ENCODE results near the gene PALD1. TPM values are rescaled to one million over a fixed set of nuclear protein-coding genes. Genes with fewer than 3 reads are reported as not detected.

The PALD1 gene
- total and polyA plus RNA-seq, 2 of the 13 experiments (the other 11 are each of a cell fraction or from before 2014, with no cell fraction given) = 0.07 to 0.09 TPM

GRCh38 chr10:70596110-70596798 is 117.7 kb downstream of the PALD1 start (continued):
- TF ChIP-seq THAP9 (CRISPR knock-in tag; IDR thresholded peaks at IDR 0.05; ENCODE audit: borderline replicate concordance) (no peak), PRPF4 (IDR thresholded peaks at IDR 0.05; ENCODE audit: low read depth, low read length, poor library complexity, severe bottlenecking) (no peak), SOX6 (IDR thresholded peaks at IDR 0.05) (no peak), SOX6 (CRISPR knock-in tag; IDR thresholded peaks at IDR 0.05) (peak; percentile 43; the same call in 1 of the 2 replicates), ZNF749 (CRISPR knock-in tag; IDR thresholded peaks at IDR 0.05; ENCODE audit: borderline replicate concordance) (no peak), NR2F2 (IDR thresholded peaks at IDR 0.05; ENCODE audit: borderline replicate concordance, low read depth) (peak; percentile 10; the same call in 1 of the 2 replicates), CEBPZ (IDR thresholded peaks at IDR 0.05; ENCODE audit: low read length) (no peak), ZSCAN30 (CRISPR knock-in tag; IDR thresholded peaks at IDR 0.05) (no peak), ZFP37 (CRISPR knock-in tag; IDR thresholded peaks at IDR 0.05; ENCODE audit: borderline replicate concordance) (no peak), NFIC (IDR thresholded peaks at IDR 0.05; ENCODE audit: low read length) (no peak), GMEB2 (CRISPR knock-in tag; IDR thresholded peaks at IDR 0.05; ENCODE audit: low read depth) (no peak), ZBED4 (CRISPR knock-in tag; IDR thresholded peaks at IDR 0.05; ENCODE audit: borderline replicate concordance) (no peak), HBP1 (CRISPR knock-in tag; IDR thresholded peaks at IDR 0.05; ENCODE audit: low read depth) (no peak; the same call in 1 of the 2 replicates), E2F1 (CRISPR knock-in tag; IDR thresholded peaks at IDR 0.05) (no peak)

Measured in HepG2 (cell line).